Heart right ventricle (tissue), 16 donors: ENCODE measurements around the gene ATP6V1G1. TPM values are rescaled to one million over a fixed set of nuclear protein-coding genes. Genes with fewer than 3 reads are reported as not detected.

Experiments used
- ATAC-seq, 8 donors: fragments of 200-7000 bp; cut with Tn5 transposase; one replicate each; pipeline ENCODE4 v1.9.1; 2020; ENCODE audit warnings: mild to moderate bottlenecking in 8 of 8, moderate library complexity in 8 of 8, moderate number of reproducible peaks in 1 of 8
- DNase-seq, 2 donors: peaks; one replicate each; pipeline ENCODE4 v3.0.0-alpha.2; 2020
- H3K27ac ChIP-seq, 10 donors: fragments of 200-600 bp; sonication (generic) in 2 of 10; one replicate each; pipeline versions ENCODE4 v1.5.0 to v1.8.0; 2020 to 2022; ENCODE audit warnings: mild to moderate bottlenecking in 3 of 10
- H3K27me3 ChIP-seq, 7 donors: fragments of 200-600 bp; one replicate each; pipeline ENCODE4 v1.8.0; 2021 to 2022; ENCODE audit warnings: mild to moderate bottlenecking in 2 of 7
- H3K36me3 ChIP-seq, 9 donors: fragments of 200-600 bp; sonication (generic) in 1 of 9; one replicate each; pipeline versions ENCODE4 v1.5.0 to v1.8.0; 2020 to 2022; ENCODE audit warnings: mild to moderate bottlenecking in 2 of 9
- H3K4me1 ChIP-seq, 9 donors: fragments of 200-600 bp; sonication (generic) in 1 of 9; one replicate each; pipeline versions ENCODE4 v1.5.0 to v1.8.0; 2020 to 2022; ENCODE audit warnings: mild to moderate bottlenecking in 4 of 9
- H3K4me3 ChIP-seq, 10 donors: fragments of 200-600 bp; sonication (generic) in 2 of 10; one replicate each; pipeline versions ENCODE4 v1.5.0 to v1.8.0; 2020 to 2022; ENCODE audit warnings: mild to moderate bottlenecking in 7 of 10, moderate library complexity in 2 of 10
- H3K9me3 ChIP-seq, 11 donors: fragments of 200-600 bp in 10 of 11; sonication (generic) in 2 of 11; one replicate each; pipeline versions ENCODE4 v1.5.0 to v1.8.0; 2013 to 2022; ENCODE audit warnings: mild to moderate bottlenecking in 2 of 11, control low read depth in 1 of 11, moderate library complexity in 1 of 11
- CTCF ChIP-seq, 9 donors: fragments of 200-600 bp; sonication (generic) in 2 of 9; IDR thresholded peaks; one replicate each; pipeline versions ENCODE4 v1.5.0 to v1.8.0; 2021 to 2022; ENCODE audit warnings: antibody characterized with exemption in 9 of 9, mild to moderate bottlenecking in 5 of 9, moderate library complexity in 1 of 9
- WGBS, 2 donors: extraction: QIAGEN DNeasy Blood & Tissue Kit; methylation state at CpG; one replicate each; pipeline ENCODE4 v1.1.7; 2013; ENCODE audit warnings: inconsistent platforms in 1 of 2; 5-methylcytosine and 5-hydroxymethylcytosine counted together
- intact Hi-C, 10 donors: fragments of 100-400 bp; cut with DNase I; formaldehyde crosslinking; loops; one replicate each; pipeline versions ENCODE4 v1.11.1 to v1.14.2; 2022
- polyA plus RNA-seq, 2 donors: library from polyadenylated mRNA; stranded (reverse); fragments of 200-250 nt; gene quantifications; one replicate each; pipeline ENCODE4 v1.2.3, GENCODE V29; 2013
- total RNA-seq, 10 donors: library from RNA; stranded (reverse); fragmentation: NEBNext Ultra II Directional in 3 of 10; extraction: Animal tissue kit (Norgen Biotek cat#: 25700) in 3 of 10; gene quantifications; one replicate each; pipeline versions ENCODE4 v1.2.1 to v1.2.4, GENCODE V29; 2021 to 2023
- donor health status: Arrhythmogenic right ventricular cardiomyopathy.
- donor health status: ischemic (EF 13 %, LVEDD 7.1; RV severe dilation, severe dysfunction).
- donor health status: healthy with polysubstance abuse.
- donor health status: DM: no; HTN: yes; CAD: no.
- donor health status: DM: no; HTN: no; CAD: no.
- donor health status: ischemic (EF 25% LVEDD 6.9; RV normal size, moderate dysfunction).
- donor health status: ischemic (EF 25% LVEDD 5.7; RV mildly dilated, moderate dysfunction).
- donor health status: healthy.
- donor health status: DM: yes; HTN: yes; CAD: no.
- donor health status: Ischemic cardiomyopathy.
- donor health status: ischemic (EF 35%, LVEDD 5.7; RV mildly dilated, moderate dysfunction).
- donor health status: nonischemic (EF 11% LVEDD 7.7; RV severe dilation, severe dysfunction).
- donor health status: DM: yes; HTN: yes; CAD: no.
- donor health status: PGD.
- donor health status: ischemic (EF 29% LVEDD 5.4; RV normal size, mild dysfunction).
- donor health status: nonischemic (EF 23%, LVEDD 6.1; RV moderate dilation, normal function).

ATP6V1G1 gene
- total and polyA plus RNA-seq, 12 donors: 53.1 to 115 (median 64.7) TPM

- Histone ChIP-seq H3K36me3 (no peaks in the 10 kb centered on the region), H3K9me3 (peaks cover 0 to 4% (median 0%) of the 10 kb centered on the region in 11 donors), H3K4me1 (no peaks in the 10 kb centered on the region), H3K4me3 (no peak overlapping the region), H3K27me3 (peaks cover 0 to 52% (median 23%) of the 10 kb centered on the region in 7 donors), H3K27ac (no peak overlapping the region)
- intact Hi-C loops: no loop called here
- 78 to 79% methylated on average over 5 of the region's 5 CpGs for WGBS, 2 donors
- TF ChIP-seq CTCF (IDR thresholded peaks at IDR 0.05): no peak
- ATAC-seq (no peak), DNase-seq (no peak)
Measured at GRCh38 chr9:114545055-114545454, 42.5 kb upstream of the ATP6V1G1 start.

DNA sequence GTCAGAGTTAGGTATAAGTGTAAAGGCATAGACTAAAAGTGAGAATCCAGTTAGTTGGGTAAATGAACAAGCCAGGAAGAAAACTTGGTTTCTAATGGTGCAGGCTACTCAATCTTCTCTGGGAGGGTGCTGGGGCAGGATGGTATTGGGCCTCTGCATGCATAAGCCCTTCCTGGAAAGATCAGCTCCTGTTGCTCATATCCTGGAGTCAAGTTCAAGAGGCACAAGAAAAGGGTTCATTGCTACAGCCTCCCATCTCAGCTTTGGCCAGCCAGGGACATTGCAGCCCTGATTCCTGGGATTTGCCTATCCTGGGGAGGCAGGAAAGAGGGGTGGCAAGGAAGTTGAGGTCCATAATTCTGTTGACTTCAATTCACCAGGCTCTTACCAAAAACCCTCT lies 40.7 kb upstream of the ATP6V1G1 start:
- no peak overlapping the region for H3K4me3 ChIP-seq
- H3K36me3 ChIP-seq: no peaks in the 10 kb centered on the region
- TF ChIP-seq CTCF (IDR thresholded peaks at IDR 0.05): no peak
- DNase-seq: no peak
- no peak overlapping the region for H3K27ac ChIP-seq
- peaks cover 0 to 4% (median 0%) of the 10 kb centered on the region in 9 donors for H3K4me1 ChIP-seq
- intact Hi-C loops: no loop called here
- peaks cover 0 to 4% (median 0%) of the 10 kb centered on the region in 11 donors for H3K9me3 ChIP-seq
- peaks cover 0 to 49% (median 25%) of the 10 kb centered on the region in 7 donors for H3K27me3 ChIP-seq
- no peak for ATAC-seq

DNA sequence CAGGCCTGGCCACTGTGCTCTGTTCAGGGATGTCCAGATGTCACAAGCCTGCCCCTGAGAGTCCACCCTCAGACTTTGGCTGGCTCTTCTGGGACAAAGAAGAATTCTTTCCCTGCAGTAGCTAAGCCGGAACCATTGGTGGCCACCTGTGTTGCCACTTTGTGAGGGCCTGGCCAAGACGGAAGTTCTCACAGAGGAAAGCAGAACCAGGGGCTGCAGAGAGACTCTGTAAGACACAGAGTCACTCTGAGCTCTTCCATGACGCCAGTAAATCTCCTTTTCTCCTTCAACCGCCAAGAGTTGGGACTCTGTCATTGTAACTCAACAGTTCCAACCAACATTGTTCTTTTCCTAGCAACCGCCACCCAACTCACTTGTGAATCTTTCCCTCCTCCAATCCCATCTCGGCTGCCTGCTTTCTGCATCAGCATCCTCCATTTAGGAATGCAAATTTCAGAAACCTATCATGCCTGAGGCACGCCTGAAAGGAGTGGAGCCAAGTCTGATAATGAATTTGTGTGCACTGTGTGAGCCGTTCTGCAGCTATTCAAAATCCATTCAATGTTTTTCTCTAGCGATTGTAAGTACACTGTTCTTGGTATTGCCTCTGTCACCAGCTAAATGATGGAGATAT lies 37.8 kb upstream of the ATP6V1G1 start:
- DNase-seq: no peak

More for the DNA sequence above, 37.8 kb upstream of the ATP6V1G1 start:
- peaks cover 0 to 12% (median 0%) of the 10 kb centered on the region in 9 donors for H3K4me1 ChIP-seq
- peaks cover 0 to 4% (median 0%) of the 10 kb centered on the region in 11 donors for H3K9me3 ChIP-seq
- H3K4me3 ChIP-seq: no peak overlapping the region
- 68 to 70% methylated on average over 9 of the region's 9 CpGs for WGBS, 2 donors
- H3K36me3 ChIP-seq: no peaks in the 10 kb centered on the region
- ATAC-seq: no peak
- TF ChIP-seq CTCF (IDR thresholded peaks at IDR 0.05): no peak
- intact Hi-C loops: no loop called here
- H3K27me3 ChIP-seq: peaks cover 0 to 46% (median 19%) of the 10 kb centered on the region in 7 donors
- H3K27ac ChIP-seq: no peak overlapping the region
